Ishikawa (cell line): ENCODE measurements around the gene PRAMEF20.
"Not testable (repeated sequence)": the region's sequence is repeated elsewhere in the genome, so short reads cannot be mapped to it uniquely, and the experiment has no call there.

Source experiments
- CEBPB ChIP-seq: IDR thresholded peaks from 2 replicates; pipeline ENCODE4 v1.6.1; 2012
- CREB1 ChIP-seq: IDR thresholded peaks from 2 replicates; pipeline ENCODE4 v1.6.1; 2012; ENCODE audit warnings: low read depth
- EGR1 ChIP-seq: IDR thresholded peaks from 2 replicates; pipeline ENCODE4 v1.6.1; 2012
- EP300 ChIP-seq: IDR thresholded peaks from 2 replicates; pipeline ENCODE4 v1.6.1; 2012; ENCODE audit warnings: borderline replicate concordance
- FOXM1 ChIP-seq: IDR thresholded peaks from 2 replicates; pipeline ENCODE4 v1.6.1; 2012; ENCODE audit warnings: low read depth, borderline replicate concordance
- NFIC ChIP-seq: IDR thresholded peaks from 2 replicates; pipeline ENCODE4 v1.6.1; 2012
- RAD21 ChIP-seq: IDR thresholded peaks from 2 replicates; pipeline ENCODE4 v1.6.1; 2012; ENCODE audit warnings: low read depth
- TAF1 ChIP-seq: IDR thresholded peaks from 2 replicates; pipeline ENCODE4 v1.6.1; 2012; ENCODE audit warnings: low read depth, mild to moderate bottlenecking
- TCF12 ChIP-seq: IDR thresholded peaks from 2 replicates; pipeline ENCODE4 v1.6.1; 2012; ENCODE audit warnings: low read depth
- TEAD4 ChIP-seq: IDR thresholded peaks from 2 replicates; pipeline ENCODE4 v1.6.1; 2012
- YY1 ChIP-seq: IDR thresholded peaks from 2 replicates; pipeline ENCODE4 v1.6.1; 2012; ENCODE audit warnings: low read depth
- ZBTB7A ChIP-seq: IDR thresholded peaks from 2 replicates; pipeline ENCODE4 v1.6.1; 2012; ENCODE audit warnings: low read depth
- TF ChIP-seq, protein P1 (sequence below): IDR thresholded peaks from 2 replicates; pipeline ENCODE4 v1.6.1; 2012
- TF ChIP-seq, protein P2 (sequence below): IDR thresholded peaks from 2 replicates; pipeline ENCODE4 v1.6.1; 2012
- TF ChIP-seq, protein P3 (sequence below): IDR thresholded peaks from 2 replicates; pipeline ENCODE4 v1.6.1; 2012; ENCODE audit warnings: low read depth, mild to moderate bottlenecking

PRAMEF20 gene

DNA sequence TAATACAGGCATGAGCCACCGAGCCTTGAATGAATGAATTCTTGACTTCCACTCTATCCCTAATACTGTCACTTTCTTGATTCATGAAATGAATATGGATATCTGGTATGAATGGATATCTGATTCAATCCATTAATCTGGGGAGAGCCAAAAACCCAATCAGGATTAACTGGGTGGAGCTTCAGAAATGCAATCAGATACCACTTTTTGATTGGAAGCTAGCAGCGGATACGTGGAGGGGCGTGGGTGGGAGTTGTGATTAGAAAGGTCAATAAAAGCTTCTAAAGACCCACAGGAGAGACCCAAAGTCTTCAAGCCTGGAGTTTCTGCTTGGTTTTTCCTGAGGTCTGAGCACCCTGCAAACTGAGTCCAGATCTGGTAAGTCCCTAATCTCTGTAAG lies at the start of gene PRAMEF20:
Gene PRAMEF20, plus strand, starts transcription at position 301 of the 400 bp plus-strand sequence. CDS start 5,905 bp downstream, outside the sequence.
- not testable (repeated sequence) for TF ChIP-seq CEBPB, EGR1, NFIC

DNA sequence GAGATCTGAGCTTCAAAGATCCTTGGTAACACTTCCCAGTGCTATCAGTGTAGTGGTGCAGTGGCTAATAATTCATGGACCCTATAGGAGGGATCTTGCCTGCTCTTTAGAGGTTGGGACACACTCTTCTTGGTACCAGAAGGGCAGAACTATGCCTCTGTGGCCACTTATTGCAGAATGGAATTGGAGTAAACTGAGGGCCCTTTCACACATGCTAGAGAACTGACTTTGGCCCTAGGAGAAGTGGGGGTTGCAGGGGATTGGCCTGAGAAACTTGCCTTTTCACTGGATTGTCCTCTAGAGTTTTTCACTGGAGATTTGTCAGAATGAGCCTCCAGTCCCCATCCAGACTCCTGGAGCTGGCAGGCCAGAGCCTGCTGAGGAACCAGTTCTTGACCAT lies 20.9 kb upstream of the PRAMEF20 start, which contains the start of gene PRAMEF17:
Gene PRAMEF17, plus strand, starts transcription at position 301 of the 400 bp plus-strand sequence. Its CDS starts 26 bp downstream, at position 327.
- TF ChIP-seq CEBPB, YY1: not testable (repeated sequence)
- TF ChIP-seq, protein P1, sequence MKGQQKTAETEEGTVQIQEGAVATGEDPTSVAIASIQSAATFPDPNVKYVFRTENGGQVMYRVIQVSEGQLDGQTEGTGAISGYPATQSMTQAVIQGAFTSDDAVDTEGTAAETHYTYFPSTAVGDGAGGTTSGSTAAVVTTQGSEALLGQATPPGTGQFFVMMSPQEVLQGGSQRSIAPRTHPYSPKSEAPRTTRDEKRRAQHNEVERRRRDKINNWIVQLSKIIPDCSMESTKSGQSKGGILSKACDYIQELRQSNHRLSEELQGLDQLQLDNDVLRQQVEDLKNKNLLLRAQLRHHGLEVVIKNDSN = not testable (repeated sequence)

DNA sequence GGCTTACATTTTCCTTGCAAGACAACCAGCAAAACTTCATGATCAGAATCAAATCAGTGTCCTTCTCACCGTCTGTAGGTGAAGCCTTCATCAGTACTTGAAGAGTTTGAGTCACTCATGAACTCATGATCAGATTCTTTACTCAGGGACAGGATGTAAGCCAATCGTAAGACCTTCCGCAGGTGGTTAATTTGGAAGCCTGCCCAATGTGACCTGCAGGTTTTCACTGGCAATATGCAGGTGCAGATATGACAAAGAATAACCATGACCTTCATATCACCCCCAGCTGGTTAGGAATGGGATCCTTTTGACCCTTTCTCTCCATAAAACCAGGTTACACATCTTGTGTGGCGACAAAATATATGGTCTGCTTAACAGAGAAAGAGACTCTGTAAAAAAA lies 2.4 kb upstream of the PRAMEF20 start:
- no peak for TF ChIP-seq TCF12
- TF ChIP-seq RAD21 = no peak

DNA sequence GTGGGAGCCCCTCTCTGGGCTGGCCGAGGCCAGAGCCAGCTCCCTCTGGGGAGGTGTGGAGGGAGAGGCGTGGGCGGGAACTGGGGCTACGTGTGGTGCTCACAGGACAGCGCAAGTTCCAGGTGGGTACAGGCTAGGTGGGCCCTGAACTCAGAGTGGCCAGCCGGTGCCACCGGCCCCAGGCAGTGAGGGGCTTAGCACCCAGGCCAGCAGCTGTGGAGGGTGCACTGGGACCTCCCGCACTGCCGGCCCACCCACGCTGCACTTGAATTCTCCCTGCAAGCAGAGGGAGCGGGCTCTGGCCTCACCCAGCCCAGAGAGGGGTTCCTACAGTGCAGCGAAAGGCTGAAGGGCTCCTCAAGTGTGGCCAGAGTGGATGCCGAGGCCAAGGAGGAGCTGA lies 20.2 kb downstream of the PRAMEF20 start:
- no peak for TF ChIP-seq NFIC
- TF ChIP-seq, protein P2, sequence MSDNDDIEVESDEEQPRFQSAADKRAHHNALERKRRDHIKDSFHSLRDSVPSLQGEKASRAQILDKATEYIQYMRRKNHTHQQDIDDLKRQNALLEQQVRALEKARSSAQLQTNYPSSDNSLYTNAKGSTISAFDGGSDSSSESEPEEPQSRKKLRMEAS = no peak
- TF ChIP-seq EP300 = no peak
- TF ChIP-seq YY1 = no peak
- TF ChIP-seq TAF1 = no peak

DNA sequence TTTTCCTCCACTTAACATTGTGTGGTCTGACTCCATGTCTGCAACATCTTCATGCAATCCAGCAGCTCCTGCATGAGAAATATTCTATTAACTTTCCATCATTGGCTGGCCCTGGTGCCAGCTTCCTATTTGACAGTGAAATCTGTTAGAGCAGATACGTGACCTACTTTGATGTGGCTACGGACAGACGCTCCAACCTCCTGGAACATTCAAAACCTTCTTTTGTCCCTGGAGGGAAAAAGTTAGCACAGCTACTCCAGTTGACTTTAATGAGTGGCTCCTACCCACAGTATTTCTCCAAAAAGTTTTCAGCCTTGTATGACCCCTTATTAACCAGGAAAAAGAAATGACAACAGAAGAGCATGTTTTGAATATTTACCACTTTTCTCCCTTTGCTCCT lies 22.0 kb downstream of the PRAMEF20 start:
- TF ChIP-seq, protein P1 = no peak

DNA sequence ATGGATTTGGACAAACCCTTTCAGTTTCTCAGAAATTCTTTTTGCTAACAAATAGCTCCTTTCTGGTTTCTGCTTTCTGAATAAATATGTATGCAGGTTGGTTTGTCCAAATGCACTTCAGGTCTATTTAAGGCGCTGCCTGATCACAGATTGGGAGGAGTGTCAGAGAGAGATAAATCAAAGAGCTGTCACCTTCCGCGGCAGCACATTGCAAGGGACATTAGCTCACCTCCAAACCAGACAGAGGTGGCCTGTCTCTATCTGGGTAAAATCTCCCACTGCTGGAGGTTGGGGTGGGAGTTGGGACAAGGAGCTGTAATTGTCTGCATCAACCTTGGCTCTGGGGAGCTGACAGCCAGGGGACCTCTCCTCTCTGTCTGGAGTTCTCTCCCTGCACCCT lies 25.2 kb downstream of the PRAMEF20 start:
- TF ChIP-seq EP300 (no peak), TCF12 (no peak), FOXM1 (no peak), EGR1 (no peak), CREB1 (no peak), TAF1 (no peak)
- TF ChIP-seq, protein P1 = no peak

DNA sequence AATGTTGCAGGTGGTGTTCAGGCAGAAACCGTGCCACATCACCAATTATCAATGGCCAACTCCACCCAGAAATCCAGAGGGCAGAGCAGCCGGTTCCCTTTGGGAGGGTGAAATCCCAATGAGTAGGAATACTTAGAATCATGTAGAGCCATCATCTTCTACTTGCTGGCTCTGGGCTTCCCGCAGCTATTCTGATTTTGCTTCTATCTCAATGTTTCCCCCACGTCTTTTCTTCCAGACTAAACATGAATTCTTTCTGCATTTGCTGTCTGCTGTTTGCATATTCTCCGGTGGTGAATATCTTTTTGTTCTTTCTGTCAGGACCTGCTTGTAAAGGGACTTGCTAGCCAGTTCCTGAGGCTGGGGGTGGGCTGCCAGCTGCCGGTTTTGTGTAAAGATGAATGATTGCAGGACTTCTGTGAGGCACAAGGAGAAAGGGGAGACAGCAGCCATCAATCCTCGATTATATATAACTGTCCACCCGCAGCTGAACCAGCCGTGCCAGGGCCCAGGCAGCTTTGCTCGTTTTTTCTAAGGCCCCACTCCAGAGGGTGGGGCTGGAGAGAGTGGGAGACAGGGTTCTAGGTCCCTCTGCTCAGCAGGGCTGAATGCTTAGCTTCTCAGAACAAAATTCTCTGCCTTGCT lies 33.2 kb downstream of the PRAMEF20 start:
- no peak for TF ChIP-seq NFIC
- TF ChIP-seq CREB1 = no peak
- no peak for TF ChIP-seq EGR1
- TF ChIP-seq YY1 = no peak
- TF ChIP-seq EP300 = no peak
- no peak for TF ChIP-seq RAD21
- TF ChIP-seq TCF12 = no peak
- TF ChIP-seq, protein P1 = no peak
- no peak for TF ChIP-seq TEAD4
- no peak for TF ChIP-seq ZBTB7A
- TF ChIP-seq, protein P3, sequence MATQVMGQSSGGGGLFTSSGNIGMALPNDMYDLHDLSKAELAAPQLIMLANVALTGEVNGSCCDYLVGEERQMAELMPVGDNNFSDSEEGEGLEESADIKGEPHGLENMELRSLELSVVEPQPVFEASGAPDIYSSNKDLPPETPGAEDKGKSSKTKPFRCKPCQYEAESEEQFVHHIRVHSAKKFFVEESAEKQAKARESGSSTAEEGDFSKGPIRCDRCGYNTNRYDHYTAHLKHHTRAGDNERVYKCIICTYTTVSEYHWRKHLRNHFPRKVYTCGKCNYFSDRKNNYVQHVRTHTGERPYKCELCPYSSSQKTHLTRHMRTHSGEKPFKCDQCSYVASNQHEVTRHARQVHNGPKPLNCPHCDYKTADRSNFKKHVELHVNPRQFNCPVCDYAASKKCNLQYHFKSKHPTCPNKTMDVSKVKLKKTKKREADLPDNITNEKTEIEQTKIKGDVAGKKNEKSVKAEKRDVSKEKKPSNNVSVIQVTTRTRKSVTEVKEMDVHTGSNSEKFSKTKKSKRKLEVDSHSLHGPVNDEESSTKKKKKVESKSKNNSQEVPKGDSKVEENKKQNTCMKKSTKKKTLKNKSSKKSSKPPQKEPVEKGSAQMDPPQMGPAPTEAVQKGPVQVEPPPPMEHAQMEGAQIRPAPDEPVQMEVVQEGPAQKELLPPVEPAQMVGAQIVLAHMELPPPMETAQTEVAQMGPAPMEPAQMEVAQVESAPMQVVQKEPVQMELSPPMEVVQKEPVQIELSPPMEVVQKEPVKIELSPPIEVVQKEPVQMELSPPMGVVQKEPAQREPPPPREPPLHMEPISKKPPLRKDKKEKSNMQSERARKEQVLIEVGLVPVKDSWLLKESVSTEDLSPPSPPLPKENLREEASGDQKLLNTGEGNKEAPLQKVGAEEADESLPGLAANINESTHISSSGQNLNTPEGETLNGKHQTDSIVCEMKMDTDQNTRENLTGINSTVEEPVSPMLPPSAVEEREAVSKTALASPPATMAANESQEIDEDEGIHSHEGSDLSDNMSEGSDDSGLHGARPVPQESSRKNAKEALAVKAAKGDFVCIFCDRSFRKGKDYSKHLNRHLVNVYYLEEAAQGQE = no peak
- TF ChIP-seq, protein P2 = no peak
- no peak for TF ChIP-seq CEBPB
- no peak for TF ChIP-seq FOXM1
- no peak for TF ChIP-seq TAF1

DNA sequence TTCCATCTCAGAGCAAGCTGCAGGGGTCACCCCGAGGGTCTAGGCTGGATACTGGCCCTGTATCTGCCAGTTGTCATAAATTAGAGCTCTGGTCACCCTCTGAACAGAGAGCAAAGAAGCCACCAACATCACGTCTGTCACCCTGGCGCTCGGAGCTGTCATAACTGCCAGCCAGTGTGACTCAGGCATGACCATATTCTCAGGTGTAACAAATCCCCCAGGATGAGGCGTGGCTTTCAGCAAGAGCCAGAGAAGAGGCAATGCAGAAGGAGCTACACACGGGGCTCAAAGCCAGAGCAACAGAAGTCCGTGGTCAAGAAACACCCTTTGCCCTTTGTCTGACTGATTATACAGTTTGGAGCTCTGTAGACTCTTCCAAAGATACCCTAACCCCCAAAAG lies 40.0 kb downstream of the PRAMEF20 start:
- TF ChIP-seq TCF12 (no peak), TAF1 (no peak), CREB1 (no peak), RAD21 (no peak), ZBTB7A (no peak), EP300 (no peak), YY1 (no peak), FOXM1 (no peak), CEBPB (no peak), NFIC (no peak), EGR1 (no peak), TEAD4 (no peak)
- TF ChIP-seq, protein P2 = no peak
- TF ChIP-seq, protein P3 = no peak
- TF ChIP-seq, protein P1 = no peak
